NCI-H460 (cell line): ENCODE measurements around the gene CDH13. TPM values are rescaled to one million over a fixed set of nuclear protein-coding genes. Genes with fewer than 3 reads are reported as not detected.

Experiments used
- DNase-seq: peaks from one replicate; pipeline ENCODE4 v3.0.0-alpha.2; 2016; ENCODE audit warnings: low read depth; ENCODE audit errors: extremely low read depth
- total RNA-seq: library from RNA; depleted of rRNA; stranded (reverse); fragments of >200 nt; shearing (Covaris generic); gene quantifications from 2 replicates; pipeline ENCODE4 v1.2.3, GENCODE V29; 2014

Gene CDH13
- total RNA-seq, 1 experiment from 2014 or later, result 123 TPM

GRCh38 chr16:82769845-82770244 is 143.1 kb downstream of the CDH13 start:
- no peak for DNase-seq

- no peak for DNase-seq
These were observed 145.4 kb downstream of the CDH13 start for GRCh38 chr16:82772215-82772614.

- DNase-seq, result no peak
These were observed 146.2 kb downstream of the CDH13 start for GRCh38 chr16:82773018-82773417.

- DNase-seq, result no peak
These were observed 149.8 kb downstream of the CDH13 start for GRCh38 chr16:82776470-82777146.

GRCh38 chr16:82782715-82783251 is 156.0 kb downstream of the CDH13 start:
- no peak for DNase-seq

GRCh38 chr16:82783933-82784572 is 157.3 kb downstream of the CDH13 start:
- DNase-seq, result no peak

- no peak for DNase-seq
These were observed 157.8 kb downstream of the CDH13 start for GRCh38 chr16:82784573-82784968.

- no peak for DNase-seq
These were observed 161.5 kb downstream of the CDH13 start for GRCh38 chr16:82788225-82788624.

GRCh38 chr16:82788919-82789318 is 162.2 kb downstream of the CDH13 start:
- no peak for DNase-seq

GRCh38 chr16:82792693-82793092 is 165.9 kb downstream of the CDH13 start:
- DNase-seq, result no peak

- DNase-seq, result no peak
These were observed 166.9 kb downstream of the CDH13 start for GRCh38 chr16:82793528-82794245.

GRCh38 chr16:82796047-82796446 is 169.3 kb downstream of the CDH13 start:
- DNase-seq, result no peak

- DNase-seq, result no peak
These were observed 174.6 kb downstream of the CDH13 start for GRCh38 chr16:82801361-82801760.

- no peak for DNase-seq
These were observed 179.1 kb downstream of the CDH13 start for GRCh38 chr16:82805866-82806265.

- no peak for DNase-seq
These were observed 180.5 kb downstream of the CDH13 start for GRCh38 chr16:82807311-82807710.

GRCh38 chr16:82808036-82808435 is 181.3 kb downstream of the CDH13 start:
- DNase-seq, result no peak

GRCh38 chr16:82810077-82810476 is 183.3 kb downstream of the CDH13 start:
- no peak for DNase-seq

GRCh38 chr16:82814059-82814458 is 187.3 kb downstream of the CDH13 start:
- DNase-seq, result no peak

GRCh38 chr16:82819286-82819685 is 192.5 kb downstream of the CDH13 start:
- no peak for DNase-seq

GRCh38 chr16:82820855-82821254 is 194.1 kb downstream of the CDH13 start:
- no peak for DNase-seq

- DNase-seq, result no peak
These were observed 197.6 kb downstream of the CDH13 start for GRCh38 chr16:82824408-82824807.

- no peak for DNase-seq
These were observed 202.5 kb downstream of the CDH13 start for GRCh38 chr16:82829301-82829700.
